Stomach smooth muscle (tissue), 2 donors: Measurements from ENCODE around the gene STEAP1.
"Not testable (repeated sequence)": the region's sequence is repeated elsewhere in the genome, so short reads cannot be mapped to it uniquely, and the experiment has no call there.

Source experiments
- H3K27ac ChIP-seq: one replicate; pipeline ENCODE4 v1.7.0; 2013; ENCODE audit warnings: mild to moderate bottlenecking, low read length, inconsistent platforms
- H3K27me3 ChIP-seq, 2 donors: one replicate each; pipeline ENCODE4 v1.7.0; 2013; ENCODE audit warnings: low read length in 2 of 2; ENCODE audit not compliant: insufficient read depth in 2 of 2, control insufficient read depth in 1 of 2
- H3K36me3 ChIP-seq, 2 donors: one replicate each; pipeline ENCODE4 v1.7.0; 2013; ENCODE audit warnings: low read length in 2 of 2; ENCODE audit not compliant: control insufficient read depth in 2 of 2, insufficient read depth in 2 of 2
- H3K4me1 ChIP-seq: one replicate; pipeline ENCODE4 v1.7.0; 2013; ENCODE audit warnings: low read length; ENCODE audit not compliant: control insufficient read depth, insufficient read depth
- H3K4me3 ChIP-seq, 2 donors: one replicate each; pipeline ENCODE4 v1.7.0; 2013; ENCODE audit warnings: low read length in 2 of 2
- H3K9ac ChIP-seq, 2 donors: one replicate each; pipeline ENCODE4 v1.7.0; 2013; ENCODE audit warnings: low read length in 2 of 2, mild to moderate bottlenecking in 1 of 2
- H3K9me3 ChIP-seq, 2 donors: one replicate each; pipeline ENCODE4 v1.7.0; 2013; ENCODE audit warnings: low read length in 2 of 2; ENCODE audit not compliant: control insufficient read depth in 2 of 2
- donor health status: healthy.
- donor health status: Pancreatic carcinoma.

The STEAP1 gene

GRCh38 chr7:90153943-90154771 lies at the start of gene STEAP1:
STEAP1 (plus strand) TSS chr7:90154469; CDS start chr7:90159789, 5,320 bp downstream.
- H3K9ac ChIP-seq: peak within 1 kb of the TSS in 1 of 2 donors; percentile 16
- H3K27me3 ChIP-seq, H3K27ac ChIP-seq, H3K4me1 ChIP-seq, H3K36me3 ChIP-seq, H3K9me3 ChIP-seq: not testable (repeated sequence)
- peak within 1 kb of the TSS; percentile 38 to 77 for H3K4me3 ChIP-seq

GRCh38 chr7:90114972-90115371 lies 39.3 kb upstream of the STEAP1 start:
- H3K36me3 ChIP-seq: not testable (repeated sequence)

GRCh38 chr7:90118551-90119177 lies 35.6 kb upstream of the STEAP1 start:
- H3K27me3 ChIP-seq, H3K27ac ChIP-seq, H3K9me3 ChIP-seq, H3K9ac ChIP-seq, H3K36me3 ChIP-seq: not testable (repeated sequence)
- Histone ChIP-seq H3K4me3 (peak overlapping the region; percentile 49 to 74), H3K4me1 (peaks cover 11% of the 10 kb centered on the region)

More at GRCh38 chr7:90114972-90115371, 39.3 kb upstream of the STEAP1 start:
- not testable (repeated sequence) for H3K9ac ChIP-seq, H3K4me3 ChIP-seq, H3K27ac ChIP-seq, H3K27me3 ChIP-seq, H3K9me3 ChIP-seq
- peaks cover 11% of the 10 kb centered on the region for H3K4me1 ChIP-seq

DNA sequence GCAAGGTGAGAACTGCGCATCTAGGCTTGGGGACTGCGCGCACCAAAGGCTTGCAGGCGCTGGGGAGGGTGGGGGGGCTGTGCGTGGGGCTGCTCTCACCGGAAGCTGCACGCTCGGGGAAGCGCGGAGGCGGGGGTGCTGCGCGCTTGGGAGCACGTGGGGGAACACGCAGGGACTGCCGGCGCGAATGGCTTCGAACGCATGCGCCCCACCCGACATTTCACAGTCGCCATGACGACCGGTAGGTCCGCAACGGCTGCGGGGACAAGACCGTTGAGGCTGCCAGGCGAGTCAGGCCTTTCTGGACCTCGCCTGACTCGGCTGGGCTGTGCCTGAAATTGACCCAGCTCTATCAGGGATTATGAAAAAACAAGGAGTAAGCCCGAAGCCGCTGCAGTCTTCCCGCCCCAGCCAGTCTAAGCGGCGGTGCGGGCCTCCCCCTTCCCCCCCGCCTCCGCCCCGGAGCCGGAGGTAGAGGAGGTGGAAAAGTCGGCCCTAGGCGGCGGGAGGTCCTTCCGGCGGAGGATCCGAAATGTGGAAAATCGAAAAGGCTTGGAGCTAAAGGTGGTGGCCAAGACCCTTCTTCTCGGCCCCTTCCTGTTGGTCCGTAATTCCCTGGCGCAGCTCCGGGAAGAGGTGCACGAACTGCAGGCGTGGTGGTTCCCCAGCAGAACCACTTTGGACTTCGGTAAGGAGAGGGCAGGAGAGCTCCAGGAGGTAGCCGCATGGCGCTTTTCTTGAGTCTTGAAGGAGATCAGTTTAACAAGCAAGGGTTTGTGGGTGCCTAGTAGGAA lies 34.9 kb upstream of the STEAP1 start:
- Histone ChIP-seq H3K9me3 (no peaks in the 10 kb centered on the region), H3K27me3 (no peaks in the 10 kb centered on the region), H3K9ac (peak overlapping the region in 1 of 2 donors; percentile 63), H3K4me1 (peaks cover 11% of the 10 kb centered on the region), H3K36me3 (no peaks in the 10 kb centered on the region), H3K4me3 (peak overlapping the region; percentile 49 to 74), H3K27ac (no peak overlapping the region)

DNA sequence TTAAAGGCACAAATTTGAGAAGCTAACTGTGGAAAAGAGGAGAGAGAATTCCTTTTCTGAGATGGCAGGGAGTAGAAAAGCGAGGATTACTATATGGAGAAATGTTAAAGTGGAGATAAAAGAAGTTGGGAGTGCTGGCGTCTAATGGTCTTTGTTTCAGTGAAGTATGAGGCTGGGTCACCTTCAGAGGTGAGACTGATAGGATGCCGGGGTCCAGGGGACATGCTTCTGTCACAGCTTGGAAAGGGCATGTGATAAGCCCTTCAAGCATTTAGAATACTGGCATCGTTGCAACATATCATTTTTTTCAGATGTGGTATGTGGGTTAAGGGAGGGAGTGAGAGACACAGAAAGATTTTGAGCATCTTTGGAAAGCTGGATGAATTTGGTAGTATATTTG lies 34.1 kb upstream of the STEAP1 start:
- not testable (repeated sequence) for H3K27me3 ChIP-seq, H3K9ac ChIP-seq, H3K9me3 ChIP-seq, H3K36me3 ChIP-seq, H3K27ac ChIP-seq
- peak overlapping the region in 1 of 2 donors; percentile 41 for H3K4me3 ChIP-seq
- peaks cover 11% of the 10 kb centered on the region for H3K4me1 ChIP-seq

DNA sequence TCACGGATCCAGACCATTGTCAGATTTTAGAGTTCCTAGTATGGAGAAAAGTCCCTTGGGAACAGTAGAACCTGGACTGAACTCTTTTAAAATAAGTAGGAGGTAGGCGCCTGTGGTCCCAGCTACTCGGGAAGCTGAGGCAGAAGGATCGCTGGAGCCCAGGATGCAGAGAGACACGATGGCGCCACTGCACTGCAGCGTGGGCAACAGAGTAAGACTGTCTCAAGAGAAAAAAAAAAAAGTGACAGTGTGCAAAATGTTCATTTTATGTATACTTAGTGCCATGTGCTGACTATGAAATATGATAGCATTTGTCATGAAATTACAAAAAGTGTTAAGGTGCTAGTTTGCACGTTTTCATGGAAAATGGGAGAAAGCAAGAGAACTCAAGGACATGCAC lies 22.5 kb upstream of the STEAP1 start:
- H3K9ac ChIP-seq, H3K36me3 ChIP-seq, H3K27ac ChIP-seq, H3K9me3 ChIP-seq, H3K4me3 ChIP-seq, H3K4me1 ChIP-seq, H3K27me3 ChIP-seq: not testable (repeated sequence)

GRCh38 chr7:90147079-90147960 lies 6.9 kb upstream of the STEAP1 start:
- H3K4me1 ChIP-seq, H3K9me3 ChIP-seq, H3K4me3 ChIP-seq, H3K27ac ChIP-seq, H3K9ac ChIP-seq, H3K27me3 ChIP-seq, H3K36me3 ChIP-seq: not testable (repeated sequence)

DNA sequence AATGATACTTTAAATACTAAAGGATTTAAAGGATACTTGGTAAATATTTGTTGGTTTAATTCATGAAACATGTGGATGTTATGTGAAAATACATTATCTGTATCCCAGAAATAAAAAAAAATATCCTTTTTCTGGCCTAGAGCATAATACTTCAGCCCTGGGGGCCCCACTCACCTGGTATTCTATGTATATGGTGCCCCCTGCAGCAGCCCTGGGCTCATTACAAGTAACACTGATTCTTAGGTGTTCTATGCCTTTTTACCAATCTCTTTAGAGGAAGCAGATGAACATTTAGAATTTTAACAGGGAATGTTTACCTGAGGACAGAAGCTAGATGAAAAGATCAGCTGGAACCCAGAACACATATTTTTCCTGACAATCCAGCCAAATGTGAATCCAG lies 4.8 kb upstream of the STEAP1 start:
- not testable (repeated sequence) for H3K4me3 ChIP-seq, H3K4me1 ChIP-seq, H3K9ac ChIP-seq, H3K9me3 ChIP-seq, H3K36me3 ChIP-seq, H3K27ac ChIP-seq, H3K27me3 ChIP-seq

- not testable (repeated sequence) for H3K9ac ChIP-seq, H3K4me3 ChIP-seq, H3K27me3 ChIP-seq, H3K36me3 ChIP-seq, H3K27ac ChIP-seq, H3K9me3 ChIP-seq, H3K4me1 ChIP-seq
Observed at GRCh38 chr7:90151884-90152283, 2.4 kb upstream of the STEAP1 start.

DNA sequence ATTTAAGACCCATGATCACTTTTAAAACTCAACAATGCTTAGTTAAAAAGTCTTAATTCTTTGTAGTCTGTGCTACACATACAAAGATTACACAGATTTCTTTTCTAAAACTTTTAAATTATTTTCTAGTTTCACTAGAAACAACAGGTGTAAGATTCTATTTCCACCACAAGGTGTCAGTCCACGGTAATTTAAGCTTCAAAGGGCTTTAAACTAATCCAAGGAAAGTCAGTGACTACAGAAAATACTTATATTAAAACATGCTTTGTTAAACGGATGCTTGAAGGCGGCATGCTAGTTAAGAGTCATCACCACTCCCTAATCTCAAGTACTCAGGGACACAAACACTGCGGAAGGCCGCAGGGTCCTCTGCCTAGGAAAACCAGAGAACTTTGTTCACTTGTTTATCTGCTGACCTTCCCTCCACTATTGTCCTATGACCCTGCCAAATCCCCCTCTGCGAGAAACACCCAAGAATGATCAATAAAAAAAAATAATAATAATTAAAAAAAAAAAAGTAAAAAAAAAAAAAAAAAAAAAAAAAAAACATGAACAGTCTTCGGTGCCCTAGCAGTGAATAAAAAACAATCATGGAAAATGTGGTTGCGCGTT lies 1.5 kb upstream of the STEAP1 start:
- not testable (repeated sequence) for H3K27ac ChIP-seq, H3K9ac ChIP-seq, H3K36me3 ChIP-seq, H3K4me3 ChIP-seq, H3K4me1 ChIP-seq, H3K9me3 ChIP-seq, H3K27me3 ChIP-seq
